B cell (primary cell): ENCODE results near the gene THSD7A.

Experiments
- CTCF ChIP-seq: fragments of 200-600 bp; IDR thresholded peaks from one replicate; pipeline ENCODE4 v1.8.0; 2022; ENCODE audit warnings: antibody characterized with exemption, mild to moderate bottlenecking
- EZH2 ChIP-seq: IDR thresholded peaks from 2 replicates; pipeline ENCODE4 v1.6.1; 2012; ENCODE audit warnings: borderline replicate concordance, low read depth, mild to moderate bottlenecking, moderate library complexity, low read length; ENCODE audit not compliant: insufficient read depth, poor library complexity, severe bottlenecking

GRCh38 chr7:11702938-11703337 is 129.1 kb downstream of the THSD7A start:
- TF ChIP-seq CTCF, result no peak
- no peak for TF ChIP-seq EZH2
